ENCODE measurements around the gene SYNGR3.

SYNGR3 gene

GRCh38 chr16:1964506-1965395 lies 25.0 kb upstream of the SYNGR3 start, which contains the start of gene RPS2:
RPS2 (minus strand) TSS chr16:1964826; CDS start chr16:1964625, 201 bp downstream.
- TF ChIP-seq SIN3A (IDR thresholded peaks at IDR 0.05; ENCODE audit: borderline replicate concordance, insufficient read depth, low read length) (peak; percentile 44; the same call in 1 of the 2 replicates), REST (IDR thresholded peaks at IDR 0.05; ENCODE audit: insufficient read depth in 1 of 2, low read depth in 2 of 2, low read length in 2 of 2) (peak; percentile 53 to 58; a peak in 1 of 4 replicates), TAF1 (IDR thresholded peaks at IDR 0.05; ENCODE audit: borderline replicate concordance, insufficient read depth, low read length) (peak; percentile 99), FOXP2 (optimal IDR thresholded peaks at IDR 0.05; ENCODE audit: borderline replicate concordance, extremely low read depth, extremely low read length, insufficient read depth) (no peak), POLR2AphosphoS5 (IDR thresholded peaks at IDR 0.05; ENCODE audit: low read depth, low read length) (peak; percentile 100)

- TF ChIP-seq POLR2AphosphoS5 (IDR thresholded peaks at IDR 0.05; ENCODE audit: low read depth, low read length) (no peak), FOXP2 (optimal IDR thresholded peaks at IDR 0.05; ENCODE audit: borderline replicate concordance, extremely low read depth, extremely low read length, insufficient read depth) (no peak), SIN3A (IDR thresholded peaks at IDR 0.05; ENCODE audit: borderline replicate concordance, insufficient read depth, low read length) (no peak), REST (IDR thresholded peaks at IDR 0.05; ENCODE audit: insufficient read depth in 1 of 2, low read depth in 2 of 2, low read length in 2 of 2) (no peak), TAF1 (IDR thresholded peaks at IDR 0.05; ENCODE audit: borderline replicate concordance, insufficient read depth, low read length) (no peak)
These were observed 24.3 kb upstream of the SYNGR3 start for GRCh38 chr16:1965396-1966001.

GRCh38 chr16:1966460-1966859 lies 23.3 kb upstream of the SYNGR3 start, which contains the start of gene RNF151:
RNF151 (plus strand) TSS chr16:1966856; CDS start chr16:1966882, 26 bp downstream.
- TF ChIP-seq FOXP2 (optimal IDR thresholded peaks at IDR 0.05; ENCODE audit: borderline replicate concordance, extremely low read depth, extremely low read length, insufficient read depth): no peak
- no peak for TF ChIP-seq REST (IDR thresholded peaks at IDR 0.05; ENCODE audit: insufficient read depth in 1 of 2, low read depth in 2 of 2, low read length in 2 of 2)
- TF ChIP-seq POLR2AphosphoS5 (IDR thresholded peaks at IDR 0.05; ENCODE audit: low read depth, low read length): no peak
- no peak for TF ChIP-seq TAF1 (IDR thresholded peaks at IDR 0.05; ENCODE audit: borderline replicate concordance, insufficient read depth, low read length)
- no peak for TF ChIP-seq SIN3A (IDR thresholded peaks at IDR 0.05; ENCODE audit: borderline replicate concordance, insufficient read depth, low read length)

GRCh38 chr16:1968146-1968953 lies 21.4 kb upstream of the SYNGR3 start:
- TF ChIP-seq POLR2AphosphoS5 (IDR thresholded peaks at IDR 0.05; ENCODE audit: low read depth, low read length): no peak
- TF ChIP-seq TAF1 (IDR thresholded peaks at IDR 0.05; ENCODE audit: borderline replicate concordance, insufficient read depth, low read length): no peak
- TF ChIP-seq REST (IDR thresholded peaks at IDR 0.05; ENCODE audit: insufficient read depth in 1 of 2, low read depth in 2 of 2, low read length in 2 of 2): no peak
- no peak for TF ChIP-seq FOXP2 (optimal IDR thresholded peaks at IDR 0.05; ENCODE audit: borderline replicate concordance, extremely low read depth, extremely low read length, insufficient read depth)
- no peak for TF ChIP-seq SIN3A (IDR thresholded peaks at IDR 0.05; ENCODE audit: borderline replicate concordance, insufficient read depth, low read length)

Measured in PFSK-1 (cell line).